Calu3 (cell line): Measurements from ENCODE around the gene UQCC2. TPM values are rescaled to one million over a fixed set of nuclear protein-coding genes. Genes with fewer than 3 reads are reported as not detected.

Experiments used
- BruUV-seq: library from RNA; stranded (reverse); fragments of 400-500 nt; replicated peaks from 2 replicates; lab custom pipeline; 2021; lab: Mats Ljungman, UMichigan
- CTCF ChIA-PET: fragments of 300-600 bp; sonication (Branson Sonifier 250); formaldehyde crosslinking; loops from one replicate; lab custom pipeline; 2022; ENCODE audit warnings: antibody characterized with exemption; lab: Charles Lee
- DNase-seq: peaks from one replicate; pipeline ENCODE4 v3.0.0; 2022
- H3K27ac Mint-ChIP-seq: one replicate; pipeline ENCODE4 v1.8.0; 2022; ENCODE audit warnings: mixed read lengths; ENCODE audit not compliant: unreplicated experiment
- H3K27me3 Mint-ChIP-seq: one replicate; pipeline ENCODE4 v1.8.0; 2022; ENCODE audit warnings: mixed read lengths; ENCODE audit not compliant: unreplicated experiment
- H3K36me3 Mint-ChIP-seq: one replicate; pipeline ENCODE4 v1.8.0; 2022; ENCODE audit warnings: mild to moderate bottlenecking, moderate library complexity, mixed read lengths; ENCODE audit not compliant: insufficient read depth, unreplicated experiment
- H3K4me1 Mint-ChIP-seq: one replicate; pipeline ENCODE4 v1.8.0; 2022; ENCODE audit warnings: mild to moderate bottlenecking, low read depth, mixed read lengths; ENCODE audit not compliant: unreplicated experiment
- H3K4me3 Mint-ChIP-seq: one replicate; pipeline ENCODE4 v1.8.0; 2022; ENCODE audit warnings: mild to moderate bottlenecking, low read depth, moderate library complexity, mixed read lengths; ENCODE audit not compliant: unreplicated experiment
- H3K9me3 Mint-ChIP-seq: one replicate; pipeline ENCODE4 v1.8.0; 2022; ENCODE audit warnings: low read depth, mixed read lengths; ENCODE audit not compliant: unreplicated experiment
- CTCF ChIP-seq: fragments of 200-600 bp; IDR thresholded peaks from one replicate; pipeline ENCODE4 v1.8.0; 2022; ENCODE audit warnings: antibody characterized with exemption; ENCODE audit not compliant: unreplicated experiment
- intact Hi-C: fragments of 100-400 bp; cut with micrococcal nuclease; formaldehyde crosslinking; loops from one replicate; pipeline ENCODE4 v1.10.0; 2022; ENCODE audit not compliant: unreplicated experiment
- microRNA-seq: library from miRNA; unstranded; fragments of <30 nt; microRNA quantifications from one replicate; pipeline ENCODE4 v1.2.0, GENCODE V29; 2022
- total RNA-seq: library from RNA; stranded (reverse); gene quantifications from 2 replicates; pipeline ENCODE4 v1.2.3, GENCODE V29; 2022

Gene UQCC2
- total RNA-seq, 1 experiment from 2014 or later, result 142 TPM

GRCh38 chr6:33654831-33655554 is 56.5 kb downstream of the UQCC2 start:
- intact Hi-C loops, result no loop called here
- no peak for TF ChIP-seq CTCF
- H3K27ac Mint-ChIP-seq, result no peak overlapping the region
- no TSS peak for BruUV-seq
- no peaks in the 10 kb centered on the region for H3K4me1 Mint-ChIP-seq
- H3K4me3 Mint-ChIP-seq, result no peak overlapping the region
- no peaks in the 10 kb centered on the region for H3K27me3 Mint-ChIP-seq
- CTCF ChIA-PET, result interaction anchor here (0.6 to 1.5 kb wide), 2 partner anchors 9 to 16 kb away, joined by 3 read pairs; no protein-coding TSS in a partner anchor
- peaks cover 52% of the 10 kb centered on the region for H3K36me3 Mint-ChIP-seq
- DNase-seq, result no peak
- no peaks in the 10 kb centered on the region for H3K9me3 Mint-ChIP-seq

GRCh38 chr6:33652002-33652401 is 59.5 kb downstream of the UQCC2 start:
- Mint-ChIP-seq H3K4me3 (no peak overlapping the region), H3K27me3 (no peaks in the 10 kb centered on the region), H3K9me3 (no peaks in the 10 kb centered on the region), H3K4me1 (no peaks in the 10 kb centered on the region), H3K36me3 (peaks cover 30% of the 10 kb centered on the region), H3K27ac (no peak overlapping the region)
- CTCF ChIA-PET, result interaction anchor here (1.5 kb wide), 1 partner anchor 13 kb away, joined by 4 read pairs; no protein-coding TSS in a partner anchor
- BruUV-seq, result no TSS peak
- TF ChIP-seq CTCF, result no peak
- DNase-seq, result no peak
- intact Hi-C loops, result no loop called here

- intact Hi-C loops, result no loop called here
- H3K4me1 Mint-ChIP-seq, result no peaks in the 10 kb centered on the region
- H3K27ac Mint-ChIP-seq, result no peak overlapping the region
- H3K27me3 Mint-ChIP-seq, result no peaks in the 10 kb centered on the region
- peaks cover 27% of the 10 kb centered on the region for H3K36me3 Mint-ChIP-seq
- CTCF ChIA-PET, result interaction anchor here (0.7 to 1.5 kb wide), 2 partner anchors 13 to 102 kb away, joined by 3 to 4 read pairs; no protein-coding TSS in a partner anchor
- BruUV-seq, result no TSS peak
- H3K4me3 Mint-ChIP-seq, result no peak overlapping the region
- no peak for TF ChIP-seq CTCF
- H3K9me3 Mint-ChIP-seq, result no peaks in the 10 kb centered on the region
- no peak for DNase-seq
These were observed 60.1 kb downstream of the UQCC2 start for GRCh38 chr6:33651403-33651802.

Small RNA genes within 50 kb of the gene (microRNA-seq; reads per million reads assigned to microRNA genes)
- 48.9 reads per million, percentile 55 among the genes with 10 or more reads in this experiment for gene MIR3934

Other genes with a start within 250 kb of the UQCC2 start
- gene BAK1, start 131.4 kb downstream of the UQCC2 start, total RNA-seq, result 31.6 and 44.1 TPM in 2 replicates
- gene ITPR3, start 90.4 kb downstream of the UQCC2 start, total RNA-seq, result 136 and 143 TPM in 2 replicates
- gene IP6K3, start 35.2 kb upstream of the UQCC2 start, total RNA-seq, result not detected in 2 replicates
- gene LEMD2, start 77.4 kb upstream of the UQCC2 start, total RNA-seq, result 117 and 126 TPM in 2 replicates
- gene MLN, start 92.3 kb upstream of the UQCC2 start, total RNA-seq, result not detected in 2 replicates